ENCODE data around the gene SPSB3. TPM values are rescaled to one million over a fixed set of nuclear protein-coding genes. Genes with fewer than 3 reads are reported as not detected.

SPSB3 gene
- total RNA-seq, 1 donor from 2014 or later, result 40.3 TPM

GRCh38 chr16:1743376-1744337 is 38.7 kb downstream of the SPSB3 start:
- Mint-ChIP-seq H3K27ac (no peak overlapping the region), H3K4me1 (no peaks in the 10 kb centered on the region), H3K36me3 (ENCODE audit: low read depth) (peaks cover 49% of the 10 kb centered on the region), H3K27me3 (no peaks in the 10 kb centered on the region), H3K9me3 (no peaks in the 10 kb centered on the region), H3K4me3 (no peak overlapping the region)
- DNase-seq, result no peak
- TF ChIP-seq CTCF (IDR thresholded peaks at IDR 0.05), result no peak
- intact Hi-C loops (cut with micrococcal nuclease), result no loop called here
- ChIA-PET POLR2A (no interaction called here), CTCF (no interaction called here)
- no peak for ATAC-seq (ENCODE audit: low read depth)

- Mint-ChIP-seq H3K4me1 (no peaks in the 10 kb centered on the region), H3K36me3 (ENCODE audit: low read depth) (peaks cover 30% of the 10 kb centered on the region), H3K9me3 (no peaks in the 10 kb centered on the region), H3K27ac (no peak overlapping the region), H3K27me3 (no peaks in the 10 kb centered on the region), H3K4me3 (no peak overlapping the region)
- ChIA-PET POLR2A (interaction anchor here (0.6 kb wide), 2 partner anchors 24 to 420 kb away, joined by 3 to 11 read pairs; no protein-coding TSS in a partner anchor), CTCF (no interaction called here)
- DNase-seq (no peak), ATAC-seq (ENCODE audit: low read depth) (no peak)
- no peak for TF ChIP-seq CTCF (IDR thresholded peaks at IDR 0.05)
- intact Hi-C loops (cut with micrococcal nuclease), result no loop called here
Observed at GRCh38 chr16:1741553-1742165, 40.7 kb downstream of the SPSB3 start.

- Mint-ChIP-seq H3K27me3 (no peaks in the 10 kb centered on the region), H3K27ac (no peak overlapping the region), H3K36me3 (ENCODE audit: low read depth) (peaks cover 27% of the 10 kb centered on the region), H3K4me3 (no peak overlapping the region), H3K9me3 (no peaks in the 10 kb centered on the region), H3K4me1 (no peaks in the 10 kb centered on the region)
- POLR2A ChIA-PET, result interaction anchor here (0.6 kb wide), 2 partner anchors 23 to 420 kb away, joined by 3 to 11 read pairs; no protein-coding TSS in a partner anchor
- no peak for ATAC-seq (ENCODE audit: low read depth)
- intact Hi-C loops (cut with micrococcal nuclease), result no loop called here
- DNase-seq, result no peak
- CTCF ChIA-PET, result no interaction called here
- no peak for TF ChIP-seq CTCF (IDR thresholded peaks at IDR 0.05)
Observed at GRCh38 chr16:1740781-1741490, 41.4 kb downstream of the SPSB3 start.

GRCh38 chr16:1740234-1740633 is 42.1 kb downstream of the SPSB3 start:
- ChIA-PET POLR2A (no interaction called here), CTCF (no interaction called here)
- no peak overlapping the region for H3K4me3 Mint-ChIP-seq
- no peak for ATAC-seq (ENCODE audit: low read depth)
- no peak for TF ChIP-seq CTCF (IDR thresholded peaks at IDR 0.05)
- no peaks in the 10 kb centered on the region for H3K27me3 Mint-ChIP-seq
- peaks cover 21% of the 10 kb centered on the region for H3K36me3 Mint-ChIP-seq (ENCODE audit: low read depth)
- H3K4me1 Mint-ChIP-seq, result no peaks in the 10 kb centered on the region
- no peak for DNase-seq
- H3K27ac Mint-ChIP-seq, result no peak overlapping the region
- no peaks in the 10 kb centered on the region for H3K9me3 Mint-ChIP-seq
- intact Hi-C loops (cut with micrococcal nuclease), result no loop called here

- intact Hi-C loops (cut with micrococcal nuclease), result no loop called here
- Mint-ChIP-seq H3K27me3 (no peaks in the 10 kb centered on the region), H3K27ac (no peak overlapping the region), H3K36me3 (ENCODE audit: low read depth) (peaks cover 30% of the 10 kb centered on the region), H3K9me3 (no peaks in the 10 kb centered on the region), H3K4me1 (no peaks in the 10 kb centered on the region), H3K4me3 (no peak overlapping the region)
- CTCF ChIA-PET, result no interaction called here
- TF ChIP-seq CTCF (IDR thresholded peaks at IDR 0.05), result no peak
- POLR2A ChIA-PET, result no interaction called here
- ATAC-seq (ENCODE audit: low read depth), result no peak
- no peak for DNase-seq
Observed at GRCh38 chr16:1734816-1735215, 47.6 kb downstream of the SPSB3 start.

Data from activated B cell treated with CpG ODN at 0.5 μM for 24 hours (primary cell).